Measurements from ENCODE around the gene WDR18. TPM values are rescaled to one million over a fixed set of nuclear protein-coding genes. Genes with fewer than 3 reads are reported as not detected.

WDR18 gene
- total RNA-seq, 1 experiment from 2014 or later: 94.7 TPM

GRCh38 chr19:1001538-1002166 is 17.5 kb downstream of the WDR18 start:
- H2BK15ac ChIP-seq (ENCODE audit: low read depth, low read length): no peak overlapping the region
- H2BK5ac ChIP-seq (ENCODE audit: insufficient read length, low read length): no peak overlapping the region
- H3K9me3 ChIP-seq (ENCODE audit: control insufficient read depth, low read depth, low read length): no peaks in the 10 kb centered on the region
- H3K23ac ChIP-seq (ENCODE audit: insufficient read length, low read depth, low read length): no peak overlapping the region
- H2BK12ac ChIP-seq (ENCODE audit: insufficient read length, low read depth, low read length): no peak overlapping the region
- peak overlapping the region; percentile 42 for H3K4me2 ChIP-seq (ENCODE audit: insufficient read depth, insufficient read length, low read length)
- H3K56ac ChIP-seq (ENCODE audit: insufficient read length, low read depth, low read length): no peak overlapping the region
- H2AFZ ChIP-seq (ENCODE audit: low read length): no peak overlapping the region
- no peak overlapping the region for H3T11ph ChIP-seq (ENCODE audit: low read length)
- H3K27me3 ChIP-seq (ENCODE audit: insufficient read depth, low read length): peaks cover 10% of the 10 kb centered on the region
- H3K4me3 Mint-ChIP-seq: peak overlapping the region in 1 of 2 experiments; percentile 78; a peak in 2 of 5 replicates
- H3K23me2 ChIP-seq (ENCODE audit: insufficient read length, low read depth, low read length, poor library complexity, severe bottlenecking): peaks cover 10% of the 10 kb centered on the region
- no peak overlapping the region for H2BK20ac ChIP-seq (ENCODE audit: low read depth, low read length, poor library complexity, severe bottlenecking)
- WGBS (ENCODE audit: extremely low coverage, insufficient read length, low lambda C conversion rate): no CpG with 5 or more reads among the region's 20 CpGs
- peaks cover 45% of the 10 kb centered on the region for H3K27me3 Mint-ChIP-seq (ENCODE audit: low read depth)
- no peak overlapping the region for H4K8ac ChIP-seq (replicated peaks; ENCODE audit: insufficient read length, low read depth, low read length)
- no peaks in the 10 kb centered on the region; a peak in 1 of 5 replicates for H3K9me3 Mint-ChIP-seq
- no peak overlapping the region for H4K91ac ChIP-seq (ENCODE audit: insufficient read length, low read depth, low read length)
- no peak overlapping the region for H3K27ac ChIP-seq (ENCODE audit: insufficient read length, low read depth, low read length)
- H3K27ac Mint-ChIP-seq: no peak overlapping the region
- DNase-seq: peak; percentile 74
- TF ChIP-seq CTCF (conservative IDR thresholded peaks at IDR 0.05): peak; percentile 93
- H4K20me1 ChIP-seq (ENCODE audit: control insufficient read depth, insufficient read depth, insufficient read length): no peaks in the 10 kb centered on the region
- H3K4me1 ChIP-seq (ENCODE audit: insufficient read depth, low read length): no peaks in the 10 kb centered on the region
- no peak overlapping the region for H3K4ac ChIP-seq (ENCODE audit: low read depth, low read length)
- no peak overlapping the region for H3K9ac ChIP-seq (ENCODE audit: extremely low read depth, insufficient read length, low read length)
- H3K4me1 Mint-ChIP-seq: peaks cover under 1 to 6% of the 10 kb centered on the region in 2 experiments
- H3K79me2 ChIP-seq (ENCODE audit: insufficient read depth, low read length): 0 out of 2 replicates have a peak, but pooled peaks cover 2% of the 10 kb centered on the region
- H3K36me3 Mint-ChIP-seq (ENCODE audit: insufficient read depth in 1 of 3, low read depth in 3 of 3): peaks cover 0 to 7% (median 3%) of the 10 kb centered on the region in 3 experiments; a peak in 4 of 7 replicates
- no peak overlapping the region for H3K18ac ChIP-seq (ENCODE audit: insufficient read length, low read depth, low read length)
- no peak overlapping the region for H4K5ac ChIP-seq (ENCODE audit: insufficient read length, low read depth, low read length)
- no peak overlapping the region for H3K14ac ChIP-seq (ENCODE audit: insufficient read depth, low read length)
- no peaks in the 10 kb centered on the region for H3K79me1 ChIP-seq (ENCODE audit: insufficient read depth, low read depth, low read length, poor library complexity, severe bottlenecking)
- no peak overlapping the region for H2AK5ac ChIP-seq (ENCODE audit: insufficient read length, low read length)
- no peak overlapping the region for H2BK120ac ChIP-seq (ENCODE audit: low read depth, low read length, poor library complexity, severe bottlenecking)

Data from H9 (cell line).